GM19025 (cell line): ENCODE results near the gene CDH4.
"Not testable (repeated sequence)": the region's sequence is repeated elsewhere in the genome, so short reads cannot be mapped to it uniquely, and the experiment has no call there.

ENCODE experiments used
- ATAC-seq: cut with Tn5 transposase; IDR thresholded peaks from one replicate; pipeline ENCODE4 v1.9.1; 2021; ENCODE audit warnings: mild to moderate bottlenecking, low read depth, moderate library complexity; ENCODE audit not compliant: unreplicated experiment

Gene CDH4

GRCh38 chr20:61977419-61977786 is 725.3 kb downstream of the CDH4 start:
- no peak for ATAC-seq

- ATAC-seq: no peak
These were observed 726.4 kb downstream of the CDH4 start for GRCh38 chr20:61978491-61978890.

- no peak for ATAC-seq
These were observed 727.0 kb downstream of the CDH4 start for GRCh38 chr20:61979090-61979489.

GRCh38 chr20:61979701-61980635 is 727.9 kb downstream of the CDH4 start:
- ATAC-seq: no peak

- ATAC-seq: no peak
These were observed 728.9 kb downstream of the CDH4 start for GRCh38 chr20:61980647-61981583.

GRCh38 chr20:61981691-61982090 is 729.6 kb downstream of the CDH4 start:
- not testable (repeated sequence) for ATAC-seq

GRCh38 chr20:61982191-61982950 is 730.3 kb downstream of the CDH4 start:
- ATAC-seq: no peak

GRCh38 chr20:61982951-61983315 is 730.9 kb downstream of the CDH4 start:
- ATAC-seq: no peak

GRCh38 chr20:61983965-61984364 is 731.9 kb downstream of the CDH4 start:
- ATAC-seq: no peak

GRCh38 chr20:61984431-61984830 is 732.4 kb downstream of the CDH4 start:
- not testable (repeated sequence) for ATAC-seq

GRCh38 chr20:61985096-61985495 is 733.0 kb downstream of the CDH4 start:
- ATAC-seq: no peak

GRCh38 chr20:61986762-61987321 is 734.8 kb downstream of the CDH4 start:
- no peak for ATAC-seq

GRCh38 chr20:61988665-61989064 is 736.6 kb downstream of the CDH4 start:
- no peak for ATAC-seq

GRCh38 chr20:61989741-61990140 is 737.7 kb downstream of the CDH4 start:
- ATAC-seq: no peak
